Right atrium auricular region (tissue), 2 donors: Measurements from ENCODE around the gene ERP27. TPM values are rescaled to one million over a fixed set of nuclear protein-coding genes. Genes with fewer than 3 reads are reported as not detected.
A peak's percentile ranks its signal among the peaks of the same experiment; 100 is the strongest.

Source experiments
- DNase-seq: peaks from one replicate; pipeline ENCODE4 v3.0.0-alpha.2; 2019; ENCODE audit warnings: low spot score
- H3K27ac ChIP-seq, 2 donors: fragments of 200-600 bp; sonication (generic); 1 replicate in 1 of 2; 2 replicates in 1 of 2; pipeline ENCODE4 v1.5.1; 2016 to 2019
- H3K27me3 ChIP-seq, 2 donors: fragments of 200-600 bp; sonication (generic); one replicate each; pipeline versions ENCODE4 v1.5.1 to v1.6.0; 2017 to 2019
- H3K36me3 ChIP-seq: fragments of 200-600 bp; sonication (generic); one replicate; pipeline ENCODE4 v1.5.1; 2016
- H3K4me1 ChIP-seq, 2 donors: fragments of 200-600 bp; sonication (generic); one replicate each; pipeline versions ENCODE4 v1.5.1 to v1.6.0; 2017 to 2019
- H3K4me3 ChIP-seq, 2 donors: fragments of 200-600 bp; sonication (generic); 1 replicate in 1 of 2; 2 replicates in 1 of 2; pipeline ENCODE4 v1.5.1; 2017 to 2019; ENCODE audit warnings: mild to moderate bottlenecking in 1 of 2, moderate library complexity in 1 of 2
- H3K9me3 ChIP-seq, 2 donors: fragments of 200-600 bp; sonication (generic); one replicate each; pipeline ENCODE4 v1.5.1; 2019
- CTCF ChIP-seq, 2 donors: fragments of 200-600 bp; sonication (generic); IDR thresholded peaks; one replicate each; pipeline ENCODE4 v1.5.1; 2019; ENCODE audit warnings: antibody characterized with exemption in 2 of 2
- total RNA-seq, 2 donors: library from RNA; depleted of rRNA; stranded (reverse); fragments of >200 nt; gene quantifications; one replicate each; pipeline ENCODE4 v1.1.0, GENCODE V29; 2016

The ERP27 gene
- total RNA-seq, 2 donors from 2014 or later, result 0.31 to 0.70 TPM

- H3K4me1 ChIP-seq, result peaks cover 0 to 31% of the 10 kb centered on the region in 2 donors
- peak overlapping the region in 1 of 2 donors; percentile 79 for H3K27ac ChIP-seq
Measured at GRCh38 chr12:14946162-14946561, 7.8 kb upstream of the ERP27 start.

GRCh38 chr12:14942196-14942931 lies 4.0 kb upstream of the ERP27 start:
- H3K9me3 ChIP-seq, result no peaks in the 10 kb centered on the region
- no peaks in the 10 kb centered on the region for H3K4me1 ChIP-seq
- no peak overlapping the region for H3K4me3 ChIP-seq
- no peaks in the 10 kb centered on the region for H3K27me3 ChIP-seq
- no peak for DNase-seq
- no peak overlapping the region for H3K27ac ChIP-seq
- H3K36me3 ChIP-seq, result peaks cover 39% of the 10 kb centered on the region
- no peak for TF ChIP-seq CTCF (IDR thresholded peaks at IDR 0.05)

More at GRCh38 chr12:14946162-14946561, 7.8 kb upstream of the ERP27 start:
- H3K27me3 ChIP-seq, result no peaks in the 10 kb centered on the region
- H3K4me3 ChIP-seq, result no peak overlapping the region
- H3K36me3 ChIP-seq, result peaks cover 52% of the 10 kb centered on the region
- no peak for DNase-seq
- no peaks in the 10 kb centered on the region for H3K9me3 ChIP-seq
- no peak for TF ChIP-seq CTCF (IDR thresholded peaks at IDR 0.05)

- DNase-seq, result no peak
- Histone ChIP-seq H3K4me3 (no peak overlapping the region), H3K9me3 (no peaks in the 10 kb centered on the region), H3K27ac (no peak overlapping the region), H3K4me1 (no peaks in the 10 kb centered on the region), H3K36me3 (peaks cover 29% of the 10 kb centered on the region), H3K27me3 (no peaks in the 10 kb centered on the region)
- TF ChIP-seq CTCF (IDR thresholded peaks at IDR 0.05), result no peak
Measured at GRCh38 chr12:14941369-14941768, 3.0 kb upstream of the ERP27 start.

DNA sequence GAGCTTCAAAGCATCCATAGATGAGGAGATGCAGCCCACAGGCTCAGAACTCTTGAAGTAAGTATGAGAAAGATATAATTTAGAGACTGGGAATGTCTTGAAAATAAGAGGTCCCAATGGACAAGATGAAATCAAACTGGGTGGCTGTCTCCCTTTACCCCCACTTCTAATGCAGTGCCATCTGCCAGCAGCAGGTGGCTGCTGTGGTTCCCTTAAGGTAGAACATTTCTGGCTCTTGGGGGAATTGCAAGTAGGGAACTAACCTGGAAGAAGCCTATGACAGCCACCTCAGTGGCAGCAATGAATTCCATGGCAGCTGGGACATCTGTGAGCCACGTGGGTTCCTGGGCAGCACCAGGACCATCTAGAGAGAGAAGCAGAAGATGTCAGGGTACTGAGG lies 648 bp downstream of the ERP27 start:
- no peak for TF ChIP-seq CTCF (IDR thresholded peaks at IDR 0.05)
- Histone ChIP-seq H3K27ac (no peak overlapping the region), H3K4me1 (no peaks in the 10 kb centered on the region), H3K4me3 (no peak overlapping the region), H3K9me3 (no peaks in the 10 kb centered on the region), H3K36me3 (peaks cover 10% of the 10 kb centered on the region), H3K27me3 (no peaks in the 10 kb centered on the region)
- no peak for DNase-seq

- H3K9me3 ChIP-seq, result no peaks in the 10 kb centered on the region
- H3K4me1 ChIP-seq, result no peaks in the 10 kb centered on the region
- TF ChIP-seq CTCF (IDR thresholded peaks at IDR 0.05), result no peak
- no peak overlapping the region for H3K4me3 ChIP-seq
- H3K27ac ChIP-seq, result no peak overlapping the region
- no peaks in the 10 kb centered on the region for H3K27me3 ChIP-seq
- H3K36me3 ChIP-seq, result peaks cover 3% of the 10 kb centered on the region
- no peak for DNase-seq
Measured at GRCh38 chr12:14937014-14937413, 1.3 kb downstream of the ERP27 start.
